ENCODE measurements around the gene WT1. TPM values are rescaled to one million over a fixed set of nuclear protein-coding genes. Genes with fewer than 3 reads are reported as not detected.
A peak's percentile ranks its signal among the peaks of the same experiment; 100 is the strongest.

Gene WT1
- total and polyA plus RNA-seq, 2 donors (not counting 3 experiments of a cell fraction or from before 2014, with no cell fraction given), result not detected

DNA sequence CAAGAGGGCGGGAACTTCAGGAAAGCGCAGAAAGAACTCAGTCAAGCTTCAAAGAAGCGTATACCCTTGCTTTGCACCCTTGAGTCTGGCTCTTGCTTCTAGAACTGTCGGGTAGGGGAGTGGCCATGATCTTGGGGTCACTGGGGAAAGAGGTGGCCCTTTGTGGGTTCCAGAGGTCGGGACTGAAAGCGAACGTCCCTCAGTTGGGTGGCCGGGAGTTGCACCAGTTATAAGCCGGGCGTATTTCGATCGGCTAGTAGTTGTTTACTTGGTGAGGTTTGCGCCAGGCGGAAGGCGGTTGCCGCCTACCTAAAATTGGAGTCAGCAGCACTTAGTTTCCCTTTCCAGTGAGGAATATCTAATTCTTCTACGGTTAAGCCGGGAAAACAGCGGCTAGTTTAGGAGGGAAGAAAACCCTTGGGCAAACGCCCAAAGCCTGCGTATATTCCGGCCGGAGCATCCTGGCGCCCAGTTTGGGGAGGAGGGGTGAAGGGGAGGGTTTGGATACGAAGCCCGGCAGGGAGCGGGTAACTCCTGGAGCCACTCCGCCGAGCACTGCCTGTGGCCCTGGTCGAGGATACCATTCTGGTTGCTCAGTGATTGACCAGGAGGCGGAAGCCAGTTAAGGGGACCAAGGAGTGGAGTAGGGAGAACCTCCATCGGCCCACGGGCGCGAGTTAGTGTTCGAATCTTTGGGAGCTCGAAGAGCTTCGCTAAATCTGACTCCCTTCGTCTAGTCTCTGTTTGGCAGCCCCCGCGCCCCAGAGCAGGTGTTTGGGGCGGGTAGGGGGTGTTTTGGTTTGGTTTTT is 807 bp upstream of the WT1 start:
- ChIA-PET CTCF (no interaction called here), POLR2A (no interaction called here)
- Histone ChIP-seq H3K9me3 (replicated peaks; ENCODE audit: control insufficient read depth, insufficient read depth, low read length) (no peaks in the 10 kb centered on the region), H3K9me1 (replicated peaks; ENCODE audit: control insufficient read depth, extremely low read depth, insufficient read depth, low read length) (no peaks in the 10 kb centered on the region), H3K79me2 (ENCODE audit: control insufficient read depth, insufficient read depth, low read length) (no peaks in the 10 kb centered on the region), H4K20me1 (replicated peaks; ENCODE audit: control insufficient read depth, extremely low read depth, insufficient read depth, low read length) (no peaks in the 10 kb centered on the region), H2AFZ (ENCODE audit: low read depth, low read length) (no peak overlapping the region), H3K27ac (ENCODE audit: insufficient read depth, low read depth, low read length) (no peak overlapping the region), H3K9ac (replicated peaks; ENCODE audit: extremely low read depth, insufficient read depth, low read length) (no peak overlapping the region), H3K36me3 (ENCODE audit: control insufficient read depth in 2 of 2, extremely low read depth in 1 of 2, insufficient read depth in 2 of 2, low read length in 2 of 2) (no peaks in the 10 kb centered on the region), H3K4me1 (ENCODE audit: control insufficient read depth, extremely low read depth, insufficient read depth, low read length) (no peaks in the 10 kb centered on the region), H3K4me3 (replicated peaks in 1 of 3; ENCODE audit: insufficient read depth in 1 of 3, low read depth in 1 of 3, low read length in 3 of 3) (no peak overlapping the region), H3K4me2 (ENCODE audit: insufficient read depth, low read length) (no peak overlapping the region), H3K27me3 (ENCODE audit: control insufficient read depth in 2 of 2, insufficient read depth in 2 of 2, low read length in 2 of 2) (peaks cover 86 to 96% of the 10 kb centered on the region in 2 experiments)
- intact Hi-C loops (cut with micrococcal nuclease) (no loop called here), dilution Hi-C loops (cut with MboI; ENCODE audit: extremely low pct_ligation_motif_present, low sequenced_read_pairs) (no loop called here)
- DNase-seq (ENCODE audit: low read depth, low spot score), result no peak
- TF ChIP-seq FOS (IDR thresholded peaks at IDR 0.05; ENCODE audit: borderline replicate concordance, insufficient read depth, low read length), result no peak
- no peak for TF ChIP-seq GATA2 (IDR thresholded peaks at IDR 0.05; ENCODE audit: insufficient read depth, insufficient read length, low read depth, low read length)
- no peak for TF ChIP-seq MYC (IDR thresholded peaks at IDR 0.05; ENCODE audit: low read depth, low read length)
- TF ChIP-seq EZH2 (IDR thresholded peaks at IDR 0.05; ENCODE audit: borderline replicate concordance, low read depth, low read length, severe bottlenecking), result peak; percentile 85
- no peak for TF ChIP-seq POLR2AphosphoS5 (IDR thresholded peaks at IDR 0.05; ENCODE audit: insufficient read depth, low read depth, low read length)
- no peak for FAIRE-seq
- BruUV-seq (replicated peaks), result no TSS peak

DNA sequence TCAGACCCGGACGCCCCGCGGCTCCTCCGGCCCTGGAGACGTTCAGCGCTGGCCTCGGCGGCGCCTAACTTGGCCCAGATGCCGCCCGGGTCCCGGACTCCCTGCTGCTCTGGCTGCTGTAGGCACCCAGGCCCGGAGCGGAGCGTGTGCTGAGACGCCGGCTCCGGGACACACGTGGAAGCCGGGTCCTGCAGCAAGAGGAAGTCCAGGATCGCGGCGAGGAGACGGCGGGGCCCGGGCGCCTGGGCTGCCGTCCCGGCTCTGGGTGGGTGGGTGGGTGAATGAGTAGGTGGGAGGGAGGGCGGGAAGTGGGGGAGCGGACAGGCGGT is 223 bp downstream of the WT1 start:
- H3K9me3 ChIP-seq (replicated peaks; ENCODE audit: control insufficient read depth, insufficient read depth, low read length), result no peaks in the 10 kb centered on the region
- H3K27ac ChIP-seq (ENCODE audit: insufficient read depth, low read depth, low read length), result no peak overlapping the region
- no peak overlapping the region for H3K9ac ChIP-seq (replicated peaks; ENCODE audit: extremely low read depth, insufficient read depth, low read length)
- no peak overlapping the region for H2AFZ ChIP-seq (ENCODE audit: low read depth, low read length)
- intact Hi-C loops (cut with micrococcal nuclease), result no loop called here
- no peaks in the 10 kb centered on the region for H3K36me3 ChIP-seq (ENCODE audit: control insufficient read depth in 2 of 2, extremely low read depth in 1 of 2, insufficient read depth in 2 of 2, low read length in 2 of 2)
- dilution Hi-C loops (cut with MboI; ENCODE audit: extremely low pct_ligation_motif_present, low sequenced_read_pairs), result no loop called here
- TF ChIP-seq POLR2AphosphoS5 (IDR thresholded peaks at IDR 0.05; ENCODE audit: insufficient read depth, low read depth, low read length) (no peak), EZH2 (IDR thresholded peaks at IDR 0.05; ENCODE audit: borderline replicate concordance, low read depth, low read length, severe bottlenecking) (peak; percentile 14)
- ChIA-PET POLR2A (no interaction called here), CTCF (no interaction called here)
- no peaks in the 10 kb centered on the region for H3K9me1 ChIP-seq (replicated peaks; ENCODE audit: control insufficient read depth, extremely low read depth, insufficient read depth, low read length)
- peaks cover 91 to 96% of the 10 kb centered on the region in 2 experiments for H3K27me3 ChIP-seq (ENCODE audit: control insufficient read depth in 2 of 2, insufficient read depth in 2 of 2, low read length in 2 of 2)
- no peak overlapping the region for H3K4me2 ChIP-seq (ENCODE audit: insufficient read depth, low read length)
- FAIRE-seq, result no peak
- no peak overlapping the region for H3K4me3 ChIP-seq (replicated peaks in 1 of 3; ENCODE audit: insufficient read depth in 1 of 3, low read depth in 1 of 3, low read length in 3 of 3)
- no TSS peak for BruUV-seq (replicated peaks)
- H4K20me1 ChIP-seq (replicated peaks; ENCODE audit: control insufficient read depth, extremely low read depth, insufficient read depth, low read length), result no peaks in the 10 kb centered on the region
- no peaks in the 10 kb centered on the region for H3K4me1 ChIP-seq (ENCODE audit: control insufficient read depth, extremely low read depth, insufficient read depth, low read length)
- no peak for DNase-seq (ENCODE audit: low read depth, low spot score)
- H3K79me2 ChIP-seq (ENCODE audit: control insufficient read depth, insufficient read depth, low read length), result no peaks in the 10 kb centered on the region

All from endothelial cell of umbilical vein (primary cell).